HAP-1 (cell line): Measurements from ENCODE around the gene MACF1.
A peak's percentile ranks its signal among the peaks of the same experiment; 100 is the strongest.

Experiments
- DNase-seq, 2 experiments: peaks; one replicate each; pipeline ENCODE4 v3.0.0-alpha.2; 2016 to 2020; ENCODE audit warnings: low spot score in 2 of 2
- H3K27me3 ChIP-seq: fragments of 250-450 bp; sonication (Bioruptor Pico); 2 replicates; pipeline ENCODE4 v1.5.1; 2020; ENCODE audit warnings: low read depth, mild to moderate bottlenecking, moderate library complexity
- H3K36me3 ChIP-seq: fragments of 250-450 bp; sonication (Bioruptor Pico); replicated peaks from 2 replicates; pipeline ENCODE4 v1.5.1; 2020; ENCODE audit warnings: mild to moderate bottlenecking
- H3K4me1 ChIP-seq: fragments of 250-450 bp; sonication (Bioruptor Pico); 2 replicates; pipeline ENCODE4 v1.5.1; 2020; ENCODE audit warnings: mild to moderate bottlenecking
- H3K4me3 ChIP-seq: fragments of 250-450 bp; sonication (Bioruptor Pico); 2 replicates; pipeline ENCODE4 v1.5.1; 2020; ENCODE audit warnings: mild to moderate bottlenecking, moderate library complexity
- H3K9me3 ChIP-seq: fragments of 250-450 bp; sonication (Bioruptor Pico); 2 replicates; pipeline ENCODE4 v1.5.1; 2020; ENCODE audit warnings: mild to moderate bottlenecking, moderate library complexity
- in situ Hi-C: fragments of 300-500 bp; cut with MboI; formaldehyde crosslinking; loops from 3 replicates; pipeline ENCODE4 v1.14.3; 2020; ENCODE audit warnings: low sequenced_read_pairs, inconsistent platforms, mixed read lengths

The MACF1 gene

GRCh38 chr1:39404876-39405275, 200.4 kb downstream of the MACF1 start:
- peaks cover 5% of the 10 kb centered on the region; the same call in 1 of the 2 replicates for H3K27me3 ChIP-seq
- H3K4me1 ChIP-seq = peaks cover 8% of the 10 kb centered on the region
- no peak overlapping the region for H3K4me3 ChIP-seq
- no peak for DNase-seq
- H3K36me3 ChIP-seq = no peaks in the 10 kb centered on the region
- H3K9me3 ChIP-seq = peaks cover under 1% of the 10 kb centered on the region; the same call in 1 of the 2 replicates
- in situ Hi-C loops = no loop called here

GRCh38 chr1:39405358-39405757, 200.9 kb downstream of the MACF1 start:
- Histone ChIP-seq H3K9me3 (peaks cover 4% of the 10 kb centered on the region; the same call in 1 of the 2 replicates), H3K27me3 (peaks cover 5% of the 10 kb centered on the region; the same call in 1 of the 2 replicates), H3K36me3 (no peaks in the 10 kb centered on the region), H3K4me3 (no peak overlapping the region), H3K4me1 (peaks cover 12% of the 10 kb centered on the region)
- DNase-seq = no peak
- in situ Hi-C loops = no loop called here

- Histone ChIP-seq H3K36me3 (no peaks in the 10 kb centered on the region), H3K27me3 (peaks cover 5% of the 10 kb centered on the region; the same call in 1 of the 2 replicates), H3K9me3 (peaks cover 4% of the 10 kb centered on the region; the same call in 1 of the 2 replicates), H3K4me3 (no peak overlapping the region), H3K4me1 (peaks cover 12% of the 10 kb centered on the region)
- no peak for DNase-seq
- in situ Hi-C loops = no loop called here
Measured at GRCh38 chr1:39406533-39407450, 202.3 kb downstream of the MACF1 start.

- peaks cover 5% of the 10 kb centered on the region; the same call in 1 of the 2 replicates for H3K27me3 ChIP-seq
- no peak overlapping the region for H3K4me3 ChIP-seq
- peaks cover 12% of the 10 kb centered on the region for H3K4me1 ChIP-seq
- in situ Hi-C loops = no loop called here
- H3K36me3 ChIP-seq = no peaks in the 10 kb centered on the region
- H3K9me3 ChIP-seq = peaks cover 4% of the 10 kb centered on the region; the same call in 1 of the 2 replicates
- DNase-seq = no peak
Measured at GRCh38 chr1:39407510-39407895, 203.0 kb downstream of the MACF1 start.

GRCh38 chr1:39407896-39408640, 203.6 kb downstream of the MACF1 start:
- Histone ChIP-seq H3K4me1 (peaks cover 12% of the 10 kb centered on the region), H3K9me3 (peaks cover 4% of the 10 kb centered on the region; the same call in 1 of the 2 replicates), H3K27me3 (peaks cover 5% of the 10 kb centered on the region; the same call in 1 of the 2 replicates), H3K4me3 (peak overlapping the region; percentile 57), H3K36me3 (no peaks in the 10 kb centered on the region)
- in situ Hi-C loops = no loop called here
- DNase-seq = peak in 1 of 2 experiments; percentile 22

- peaks cover 12% of the 10 kb centered on the region for H3K4me1 ChIP-seq
- peak; percentile 91 to 97 for DNase-seq
- peaks cover 5% of the 10 kb centered on the region; the same call in 1 of the 2 replicates for H3K27me3 ChIP-seq
- H3K36me3 ChIP-seq = no peaks in the 10 kb centered on the region
- peak overlapping the region; percentile 57 for H3K4me3 ChIP-seq
- peaks cover 4% of the 10 kb centered on the region; the same call in 1 of the 2 replicates for H3K9me3 ChIP-seq
- in situ Hi-C loops = no loop called here
Measured at GRCh38 chr1:39408641-39409054, 204.2 kb downstream of the MACF1 start.

GRCh38 chr1:39409055-39409816, 204.7 kb downstream of the MACF1 start:
- Histone ChIP-seq H3K27me3 (peaks cover 5% of the 10 kb centered on the region; the same call in 1 of the 2 replicates), H3K36me3 (no peaks in the 10 kb centered on the region), H3K4me1 (peaks cover 12% of the 10 kb centered on the region), H3K4me3 (peak overlapping the region; percentile 57), H3K9me3 (peaks cover 4% of the 10 kb centered on the region; the same call in 1 of the 2 replicates)
- DNase-seq = peak; percentile 53 to 59
- in situ Hi-C loops = no loop called here

GRCh38 chr1:39410915-39411436, 206.5 kb downstream of the MACF1 start:
- Histone ChIP-seq H3K9me3 (peaks cover 4% of the 10 kb centered on the region; the same call in 1 of the 2 replicates), H3K27me3 (no peaks in the 10 kb centered on the region), H3K36me3 (no peaks in the 10 kb centered on the region), H3K4me1 (peaks cover 12% of the 10 kb centered on the region), H3K4me3 (no peak overlapping the region)
- in situ Hi-C loops = no loop called here
- DNase-seq = peak in 1 of 2 experiments; percentile 63

- in situ Hi-C loops = no loop called here
- peaks cover 16% of the 10 kb centered on the region for H3K4me1 ChIP-seq
- H3K36me3 ChIP-seq = no peaks in the 10 kb centered on the region
- no peaks in the 10 kb centered on the region for H3K27me3 ChIP-seq
- H3K9me3 ChIP-seq = peaks cover 4% of the 10 kb centered on the region; the same call in 1 of the 2 replicates
- DNase-seq = no peak
- H3K4me3 ChIP-seq = no peak overlapping the region
Measured at GRCh38 chr1:39411526-39412478, 207.3 kb downstream of the MACF1 start.

- no peak for DNase-seq
- Histone ChIP-seq H3K9me3 (peaks cover 4% of the 10 kb centered on the region; the same call in 1 of the 2 replicates), H3K27me3 (no peaks in the 10 kb centered on the region), H3K4me1 (peaks cover 21% of the 10 kb centered on the region), H3K36me3 (no peaks in the 10 kb centered on the region), H3K4me3 (no peak overlapping the region)
- in situ Hi-C loops = no loop called here
Measured at GRCh38 chr1:39412892-39413291, 208.4 kb downstream of the MACF1 start.

- Histone ChIP-seq H3K9me3 (peaks cover 4% of the 10 kb centered on the region; the same call in 1 of the 2 replicates), H3K27me3 (no peaks in the 10 kb centered on the region), H3K4me3 (no peak overlapping the region), H3K36me3 (no peaks in the 10 kb centered on the region), H3K4me1 (peaks cover 18% of the 10 kb centered on the region)
- DNase-seq = no peak
- in situ Hi-C loops = no loop called here
Measured at GRCh38 chr1:39413902-39414528, 209.5 kb downstream of the MACF1 start.

- H3K4me1 ChIP-seq = peaks cover 9% of the 10 kb centered on the region
- in situ Hi-C loops = no loop called here
- no peak for DNase-seq
- no peak overlapping the region for H3K4me3 ChIP-seq
- H3K9me3 ChIP-seq = no peaks in the 10 kb centered on the region; the same call in 1 of the 2 replicates
- H3K36me3 ChIP-seq = no peaks in the 10 kb centered on the region
- H3K27me3 ChIP-seq = no peaks in the 10 kb centered on the region
Measured at GRCh38 chr1:39415553-39415952, 211.1 kb downstream of the MACF1 start.
